HG03439 (cell line): ENCODE results near the gene PSME3.
"Not testable (repeated sequence)": the region's sequence is repeated elsewhere in the genome, so short reads cannot be mapped to it uniquely, and the experiment has no call there.

Experiments
- ATAC-seq: cut with Tn5 transposase; IDR thresholded peaks from one replicate; pipeline ENCODE4 v1.9.1; 2021; ENCODE audit warnings: mild to moderate bottlenecking, moderate library complexity; ENCODE audit not compliant: unreplicated experiment

Gene PSME3

GRCh38 chr17:42873315-42873714 lies 40.1 kb downstream of the PSME3 start:
- ATAC-seq = no peak

GRCh38 chr17:42873932-42874695 lies 40.9 kb downstream of the PSME3 start:
- not testable (repeated sequence) for ATAC-seq

GRCh38 chr17:42877037-42877436 lies 43.8 kb downstream of the PSME3 start:
- no peak for ATAC-seq

DNA sequence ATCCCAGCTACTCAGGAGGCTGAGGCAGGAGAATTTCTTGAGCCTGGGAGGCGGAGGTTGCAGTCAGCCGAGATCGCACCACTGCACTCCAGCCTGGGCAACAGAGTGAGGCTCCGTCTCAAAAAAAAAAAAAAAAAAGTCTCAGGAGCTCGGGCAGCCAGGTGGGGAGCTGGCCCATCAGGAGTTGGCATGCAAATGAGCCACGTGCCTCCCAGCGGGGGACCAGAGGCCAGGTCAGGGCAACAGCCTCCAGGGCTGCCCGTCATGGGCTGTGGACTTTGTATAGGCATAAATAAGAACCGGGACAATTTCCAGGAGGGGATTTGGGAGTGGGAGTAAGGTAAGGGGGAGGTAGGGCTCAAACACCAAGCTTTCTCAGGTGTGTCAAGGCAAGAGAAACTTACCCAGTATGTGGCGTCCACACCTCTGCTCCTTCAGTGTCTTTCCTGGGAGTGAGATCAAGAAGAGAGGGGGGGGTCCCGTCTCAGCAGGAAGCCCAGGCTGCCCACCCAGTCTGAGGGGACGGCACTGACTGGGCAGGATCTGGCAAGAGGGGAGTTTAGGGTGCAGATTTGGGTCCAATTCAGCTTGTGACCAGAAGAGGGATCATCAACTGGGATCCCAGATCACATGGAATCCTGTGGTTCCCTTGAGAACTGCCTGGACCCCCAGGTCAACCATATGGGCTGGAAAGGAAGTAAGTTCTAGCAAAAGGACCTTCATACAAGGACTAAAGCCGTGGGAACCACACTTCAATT lies 45.1 kb downstream of the PSME3 start:
- no peak for ATAC-seq

DNA sequence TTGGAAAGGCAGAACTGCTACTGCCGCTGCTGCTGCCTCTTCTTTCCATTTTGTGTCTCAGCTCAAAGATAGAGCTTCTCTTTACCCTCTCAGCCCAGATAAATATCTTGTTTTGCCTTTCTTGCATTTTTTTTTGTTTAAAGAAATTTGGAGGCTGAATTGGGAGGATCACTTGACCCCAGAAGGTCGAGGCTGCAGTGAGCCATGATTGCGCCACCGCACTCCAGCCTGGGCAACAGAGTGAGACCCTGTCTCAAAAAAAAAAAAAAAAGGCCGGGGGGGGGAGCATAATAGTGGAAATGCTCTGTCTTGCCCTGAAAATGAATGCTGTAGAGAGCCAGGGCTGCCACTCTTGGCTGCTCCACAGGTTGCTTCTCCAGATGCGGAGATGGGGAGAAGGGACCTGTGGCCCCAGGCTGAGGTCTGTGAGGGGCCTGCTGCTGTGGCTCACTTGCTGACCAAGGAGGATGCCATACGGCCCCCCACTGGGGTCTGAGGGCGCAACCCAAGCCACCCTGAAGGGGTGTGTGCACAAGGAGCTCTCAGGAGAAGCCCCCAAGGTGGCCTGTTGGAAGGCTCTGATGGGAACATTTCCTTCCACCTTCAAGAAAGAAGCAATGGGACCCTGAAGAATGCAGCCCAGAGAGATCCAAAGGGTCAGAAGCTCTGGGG lies 45.9 kb downstream of the PSME3 start:
- no peak for ATAC-seq

GRCh38 chr17:42879596-42879985 lies 46.4 kb downstream of the PSME3 start:
- ATAC-seq = no peak

GRCh38 chr17:42880776-42881310 lies 47.6 kb downstream of the PSME3 start:
- no peak for ATAC-seq

- ATAC-seq = not testable (repeated sequence)
Measured at GRCh38 chr17:42881706-42882105, 48.5 kb downstream of the PSME3 start.

DNA sequence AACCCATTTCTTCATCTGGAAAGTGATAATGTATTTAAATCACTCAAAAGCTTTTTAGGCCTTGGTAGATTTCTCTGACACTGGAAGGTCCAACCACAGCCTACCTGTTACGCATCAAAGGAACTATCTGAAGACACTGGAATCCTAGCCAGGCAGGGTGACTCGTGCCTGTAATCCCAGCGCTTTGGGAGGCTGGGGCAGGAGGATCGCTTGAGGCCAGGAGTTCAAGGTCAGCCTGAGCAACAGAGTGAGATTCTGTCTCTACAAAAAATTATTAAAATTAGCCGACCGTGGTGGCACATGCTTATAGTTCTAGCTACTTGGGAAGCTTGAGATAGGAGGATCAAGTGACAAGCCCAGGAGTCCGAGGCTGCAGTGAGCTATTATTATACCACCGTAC lies 49.0 kb downstream of the PSME3 start:
- no peak for ATAC-seq

- ATAC-seq = no peak
Measured at GRCh38 chr17:42883802-42884558, 50.8 kb downstream of the PSME3 start.

- ATAC-seq = not testable (repeated sequence)
Measured at GRCh38 chr17:42885806-42886205, 52.6 kb downstream of the PSME3 start.

DNA sequence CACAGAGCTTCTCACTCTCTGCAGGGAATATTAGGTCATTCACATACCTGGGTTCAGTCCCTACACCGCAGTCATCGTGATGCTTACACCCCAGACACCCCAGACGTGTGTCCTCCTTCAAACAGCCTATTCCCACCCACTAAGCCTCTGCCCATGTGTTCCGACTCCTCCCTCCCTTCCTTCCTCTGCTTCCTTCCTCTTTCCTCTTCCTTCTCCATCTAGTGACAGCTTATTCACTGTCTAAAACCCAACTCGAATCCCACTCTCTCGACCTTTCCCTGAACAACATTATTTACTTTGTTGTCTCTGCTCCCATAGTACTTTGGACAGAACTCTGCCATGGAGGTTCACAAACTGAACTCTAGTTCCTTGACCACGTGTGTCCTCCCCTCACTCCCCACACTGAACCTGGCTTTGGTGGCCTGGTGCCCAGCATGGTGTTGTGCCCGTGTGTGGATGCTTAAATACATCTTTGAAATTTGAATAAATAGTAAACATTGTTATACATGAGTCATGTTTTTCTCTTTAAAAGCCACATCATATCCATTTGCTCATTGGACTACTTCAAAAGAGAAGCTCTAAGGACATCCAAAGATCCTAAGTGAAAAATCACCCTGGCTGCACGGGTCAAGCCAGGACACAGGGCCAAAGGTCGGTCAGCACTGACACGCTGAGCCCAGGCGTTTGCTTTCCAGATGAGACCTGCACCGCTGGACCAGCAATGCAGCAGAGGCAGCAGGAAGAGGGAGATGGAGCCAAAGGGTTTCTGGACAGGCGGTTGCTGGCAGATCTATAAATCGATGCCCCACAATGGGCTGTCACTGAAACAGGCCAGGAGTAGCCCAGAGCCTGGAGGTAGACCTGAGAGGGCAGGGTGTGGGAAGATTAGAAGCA lies 53.3 kb downstream of the PSME3 start:
- no peak for ATAC-seq

DNA sequence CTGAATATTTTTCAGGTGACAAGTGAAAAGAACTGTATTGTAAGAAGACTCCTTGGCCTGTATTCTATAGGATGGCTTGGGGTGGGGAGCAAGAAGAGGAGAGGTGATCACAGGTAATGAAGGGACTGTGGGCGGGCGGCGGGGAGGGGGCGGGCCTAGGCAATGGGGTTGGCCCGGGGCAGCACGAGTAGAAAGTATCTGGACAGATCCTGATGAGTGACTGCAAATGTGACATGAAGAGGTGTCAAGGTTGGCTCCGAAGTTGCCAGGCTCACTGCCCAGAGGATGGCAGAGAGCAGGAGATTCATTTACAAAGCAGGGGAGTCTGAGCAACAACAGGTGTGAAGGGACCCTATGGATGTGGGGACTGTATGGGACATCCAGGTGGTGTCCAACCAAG lies 56.6 kb downstream of the PSME3 start:
- no peak for ATAC-seq

DNA sequence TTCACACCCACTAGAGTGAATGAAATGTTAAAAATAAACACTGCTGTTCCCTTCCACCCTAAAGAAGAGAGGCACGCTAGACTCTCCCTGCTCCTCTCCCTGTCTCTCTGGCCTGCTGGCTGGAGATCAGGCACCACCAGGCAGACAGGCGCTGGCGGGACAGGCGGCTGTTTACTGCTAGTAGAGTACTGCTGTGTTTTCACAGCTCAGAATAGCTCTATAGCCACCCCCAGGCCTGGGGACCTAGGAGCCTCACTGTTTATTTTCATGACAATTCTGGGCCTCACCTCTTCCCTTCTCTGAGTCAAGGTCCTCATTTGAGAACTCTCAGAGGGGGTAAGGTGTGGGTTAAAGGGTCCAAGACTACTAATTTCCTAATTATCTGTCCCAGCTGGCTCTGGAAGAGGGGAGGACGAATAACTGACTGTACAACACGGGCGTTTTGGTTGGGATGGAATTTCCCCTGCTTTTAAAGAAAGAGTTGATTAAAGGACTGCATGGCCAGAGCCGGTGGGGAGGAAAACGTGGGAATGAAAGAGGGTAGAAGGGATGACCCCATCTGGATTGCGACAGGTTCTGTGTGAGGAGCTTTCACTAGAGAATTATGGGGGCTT lies 58.4 kb downstream of the PSME3 start:
- ATAC-seq = no peak

GRCh38 chr17:42893359-42893758 lies 60.2 kb downstream of the PSME3 start:
- ATAC-seq = no peak
